SU-DHL-6 (cell line): ENCODE data around the gene CCDC170.

Experiments used
- CTCF ChIP-seq: fragments of 200-600 bp; sonication (generic); IDR thresholded peaks from one replicate; pipeline ENCODE4 v1.5.1; 2017; ENCODE audit warnings: antibody characterized with exemption, mild to moderate bottlenecking, low read length, moderate library complexity; ENCODE audit not compliant: insufficient read depth, poor library complexity, severe bottlenecking
- EZH2phosphoT487 ChIP-seq: fragments of 200-600 bp; sonication (generic), shearing (Covaris generic); conservative IDR thresholded peaks from 2 replicates; pipeline ENCODE4 v1.6.1; 2018; ENCODE audit warnings: mild to moderate bottlenecking, antibody characterized with exemption, low read length, moderate library complexity, mixed read lengths

- peak; percentile 71 for TF ChIP-seq CTCF
- no peak for TF ChIP-seq EZH2phosphoT487
These were observed 17.9 kb upstream of the CCDC170 start for GRCh38 chr6:151475653-151476523.
